AG20443 (cell line): ENCODE data around the gene GPN1.
"Not testable (repeated sequence)": the region's sequence is repeated elsewhere in the genome, so short reads cannot be mapped to it uniquely, and the experiment has no call there.

ENCODE experiments used
- DNase-seq: peaks from one replicate; pipeline ENCODE4 v3.0.0; 2012; ENCODE audit warnings: low spot score, mixed read lengths

Gene GPN1

DNA sequence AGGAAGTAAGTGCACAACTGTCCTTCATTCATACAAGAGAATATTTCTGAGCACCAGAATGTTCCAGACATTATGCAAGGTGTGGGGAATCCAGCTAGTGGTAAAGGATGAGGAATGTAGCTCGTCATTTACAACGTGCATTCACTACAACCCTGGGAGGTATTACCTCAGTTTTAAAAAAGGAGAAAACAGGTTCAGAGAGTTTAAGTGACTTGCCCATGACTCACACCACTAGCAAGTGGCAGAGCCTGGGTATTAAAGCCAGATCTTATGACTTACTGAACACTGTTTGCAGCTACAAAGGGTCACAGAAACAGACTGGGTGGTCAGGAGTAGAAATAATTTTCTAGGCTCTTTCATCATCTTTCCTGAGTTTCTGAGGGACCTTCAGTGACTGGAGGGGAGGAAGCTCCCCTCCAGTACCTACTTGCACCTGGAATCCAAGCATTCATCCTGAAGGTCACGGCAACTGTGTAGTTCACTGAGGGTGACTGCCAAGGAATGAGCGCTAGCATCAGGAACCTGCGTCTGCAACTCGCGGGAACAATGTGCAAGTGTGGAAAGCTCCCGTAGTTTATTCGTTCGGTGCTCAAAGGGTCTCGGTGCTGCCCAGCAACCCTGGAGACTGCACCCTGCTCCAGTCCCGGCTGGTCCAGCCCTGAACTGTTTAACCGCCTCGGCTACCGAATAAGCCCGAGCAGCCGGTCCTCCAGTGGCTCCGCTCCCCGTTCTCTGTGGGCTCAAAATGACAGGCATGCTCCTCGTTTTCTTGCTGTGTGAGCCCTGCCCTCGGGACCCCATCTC is 685 bp upstream of the GPN1 start:
- peak; percentile 72 for DNase-seq

DNA sequence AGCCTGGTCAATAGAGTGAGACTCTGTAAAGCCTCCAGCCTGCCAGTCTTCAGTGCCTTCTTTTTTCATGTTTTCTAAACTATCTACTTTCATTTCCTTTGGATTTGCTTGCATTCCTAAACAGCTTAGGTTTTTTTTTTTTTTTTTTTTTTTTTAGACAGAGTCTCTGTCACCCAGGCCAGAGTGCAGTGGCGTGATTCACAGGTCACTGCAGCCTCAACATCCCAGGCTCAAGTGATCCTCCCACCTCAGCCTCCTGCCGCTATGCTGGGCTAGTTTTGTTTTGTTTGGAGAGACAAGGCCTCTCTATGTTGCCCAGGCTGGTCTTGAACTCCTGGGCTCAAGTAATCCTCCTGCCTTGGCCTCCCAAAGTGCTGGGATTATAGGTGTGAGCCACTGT is 1.4 kb downstream of the GPN1 start:
- not testable (repeated sequence) for DNase-seq

DNA sequence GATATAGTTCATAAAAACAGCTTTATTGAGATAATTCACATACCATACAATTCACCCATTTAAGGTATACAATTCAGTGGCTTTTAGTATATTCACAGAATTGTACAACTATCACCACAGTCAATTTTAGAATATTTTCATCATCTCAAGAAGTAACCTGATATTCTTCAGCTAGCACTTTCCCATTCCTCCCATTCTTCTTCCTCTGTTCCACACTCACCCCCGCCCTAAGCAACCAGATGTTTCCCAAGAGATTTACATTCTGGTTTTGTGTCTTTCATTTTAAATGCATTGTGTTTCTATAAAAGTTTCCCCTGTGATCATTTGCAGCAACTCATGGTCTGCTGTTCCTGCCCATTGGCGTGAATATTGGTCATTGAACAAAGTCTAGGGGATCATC is 5.4 kb downstream of the GPN1 start:
- DNase-seq, result no peak

DNA sequence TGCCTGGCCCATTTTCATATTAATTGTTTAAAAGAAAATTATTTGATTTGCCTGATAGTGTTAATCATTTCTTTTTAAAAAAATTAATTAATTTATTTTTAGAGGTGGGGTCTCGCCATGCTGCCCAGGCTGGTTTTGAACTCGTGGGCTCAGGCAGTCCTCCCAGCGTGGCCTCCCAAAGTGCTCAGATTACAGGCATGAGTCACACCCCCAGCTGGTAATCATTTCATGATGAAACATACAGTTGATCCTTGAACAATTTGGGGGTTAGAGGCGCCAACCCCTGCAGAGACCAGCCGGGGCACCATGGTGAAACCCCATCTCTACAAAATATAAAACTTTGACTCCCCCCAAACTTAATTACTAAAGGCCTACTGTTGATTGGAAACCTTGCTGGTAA is 7.9 kb downstream of the GPN1 start:
- DNase-seq, result no peak

DNA sequence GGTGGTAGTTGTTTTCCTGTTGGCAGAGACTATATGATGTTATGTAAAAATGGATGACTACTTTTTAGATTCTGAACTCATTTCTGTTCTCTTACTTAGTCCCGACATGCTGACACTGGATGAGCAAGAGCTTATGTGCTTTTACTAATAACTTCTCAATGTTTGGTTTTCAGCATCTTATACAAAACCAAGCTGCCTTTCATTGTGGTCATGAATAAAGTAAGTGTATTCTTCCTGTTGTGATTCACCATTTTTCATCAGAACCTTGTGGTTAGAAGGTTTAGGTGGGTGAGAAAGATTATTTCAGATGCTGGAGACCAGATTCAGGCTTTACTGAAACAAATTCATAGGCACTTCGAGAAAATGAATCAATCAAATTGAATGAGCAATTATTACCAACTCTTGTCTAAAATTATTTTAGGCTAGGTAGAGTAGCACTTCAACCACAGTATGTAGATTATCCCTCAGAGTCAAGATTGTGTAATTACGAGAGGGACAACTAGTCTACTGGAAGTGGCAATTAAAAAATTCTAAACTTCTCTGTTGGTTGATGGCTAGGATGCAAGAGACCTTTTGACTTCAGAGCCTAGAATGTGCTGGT is 9.3 kb downstream of the GPN1 start:
- no peak for DNase-seq

DNA sequence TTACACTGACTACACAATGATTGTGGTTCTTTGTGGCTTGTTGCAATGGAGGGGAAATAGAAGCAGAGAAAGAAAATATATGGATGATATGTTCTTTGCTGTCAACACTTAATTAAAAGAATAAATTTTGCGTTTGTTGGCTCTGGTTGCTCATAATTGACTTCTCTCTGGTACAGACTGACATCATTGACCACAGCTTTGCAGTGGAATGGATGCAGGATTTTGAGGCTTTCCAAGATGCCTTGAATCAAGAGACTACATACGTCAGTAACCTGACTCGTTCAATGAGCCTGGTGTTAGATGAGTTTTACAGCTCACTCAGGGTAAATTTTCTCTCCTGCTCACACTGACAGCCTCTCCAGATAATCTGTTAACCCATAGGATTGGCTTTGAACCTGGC is 9.9 kb downstream of the GPN1 start:
- peak; percentile 19 for DNase-seq

DNA sequence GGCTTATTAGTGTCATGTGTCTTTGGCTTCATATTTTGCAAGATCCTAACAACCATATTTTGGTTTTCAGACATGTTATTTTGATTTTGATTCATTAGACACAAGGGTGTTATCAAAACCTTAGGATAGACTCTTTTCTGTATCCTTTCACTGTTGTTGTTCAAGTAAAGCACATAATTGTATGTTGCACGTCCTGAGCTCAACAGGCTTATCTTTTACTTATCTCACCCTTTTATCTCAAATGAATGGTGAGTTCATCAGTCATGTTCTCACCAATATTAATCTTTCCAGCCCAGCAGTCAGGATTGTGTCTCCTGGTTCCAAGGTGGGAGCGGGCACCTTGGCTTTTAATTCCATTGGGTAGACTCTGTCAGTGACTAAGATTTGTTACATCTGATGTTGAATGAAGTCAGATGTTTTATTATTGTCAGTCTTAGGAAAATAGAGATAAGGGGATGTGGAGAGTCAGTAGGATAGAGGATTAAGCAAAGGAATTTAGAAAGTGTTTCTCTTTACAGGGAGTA is 11.9 kb downstream of the GPN1 start:
- no peak for DNase-seq

DNA sequence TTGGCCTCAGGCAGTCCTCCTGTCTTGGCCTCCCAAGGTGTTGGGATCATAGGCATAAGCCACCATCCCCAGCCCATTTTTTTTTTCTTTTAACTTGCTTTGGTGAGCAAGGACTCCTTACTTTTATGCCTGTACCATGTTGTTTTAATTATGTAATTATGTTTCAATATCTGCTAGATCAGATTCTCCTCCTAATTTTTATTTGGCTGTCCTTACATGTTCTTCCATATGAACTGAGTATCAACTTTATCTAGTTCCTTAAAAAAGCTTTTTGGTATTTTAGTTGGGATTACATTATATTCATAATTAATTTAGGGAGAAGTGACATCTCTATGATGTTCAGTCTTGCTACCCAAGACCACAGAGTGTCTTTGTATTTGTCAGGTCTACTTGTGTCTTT is 16.3 kb downstream of the GPN1 start:
- no peak for DNase-seq

DNA sequence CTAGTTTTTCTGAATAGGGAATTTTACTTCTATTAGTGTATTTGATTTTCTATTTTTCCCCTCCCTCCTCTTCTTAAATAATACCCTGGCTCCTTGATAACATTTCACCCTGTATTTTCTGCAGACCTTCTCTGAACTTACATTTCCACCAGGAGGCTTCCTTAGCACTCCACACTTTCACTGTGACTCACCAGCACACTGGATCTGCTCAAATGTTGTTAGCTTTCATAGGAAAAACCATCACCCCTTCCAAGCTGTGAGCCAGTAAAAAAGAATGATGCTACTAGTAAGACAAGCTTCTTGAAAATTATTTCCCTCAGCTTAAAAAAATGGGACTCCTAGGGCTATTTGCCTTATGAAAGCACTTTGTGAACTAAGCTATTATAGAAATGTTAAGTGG is 18.4 kb downstream of the GPN1 start:
- peak; percentile 29 for DNase-seq

DNA sequence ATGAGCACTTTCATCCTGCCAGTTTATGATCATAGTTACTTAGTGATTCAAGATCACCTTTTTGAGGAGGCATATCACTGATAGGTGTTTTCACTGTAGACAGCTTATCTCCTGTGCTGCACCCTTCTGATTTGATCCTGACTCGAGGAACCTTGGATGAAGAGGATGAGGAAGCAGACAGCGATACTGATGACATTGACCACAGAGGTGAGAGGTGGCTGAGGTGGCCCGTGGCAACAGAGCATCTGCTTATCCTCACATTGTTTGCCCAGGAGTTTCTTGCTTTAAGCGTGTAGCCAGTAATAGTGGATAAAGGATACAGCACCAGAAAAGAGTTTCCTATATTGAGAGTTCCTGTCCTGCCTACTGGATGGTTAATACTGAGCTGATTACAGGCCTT is 18.9 kb downstream of the GPN1 start:
- no peak for DNase-seq

DNA sequence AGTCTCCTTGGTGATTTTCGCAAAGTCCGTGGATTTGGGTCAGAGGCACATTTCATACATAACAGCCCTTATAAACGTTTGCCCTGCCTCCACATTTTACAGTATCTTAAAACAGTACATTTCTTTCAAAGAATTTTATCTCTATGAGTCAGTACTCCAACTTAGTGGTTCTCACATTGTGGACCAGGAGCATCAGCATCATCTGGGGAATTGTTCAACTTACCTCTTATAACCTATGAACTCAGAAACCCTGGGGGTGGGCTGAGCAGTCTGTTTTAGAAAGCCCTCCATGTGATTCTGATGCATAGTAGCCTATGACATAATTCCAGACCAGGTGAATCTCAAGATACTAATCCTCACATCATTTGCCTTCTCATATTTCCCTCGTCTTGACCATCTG is 22.2 kb downstream of the GPN1 start:
- DNase-seq, result no peak

DNA sequence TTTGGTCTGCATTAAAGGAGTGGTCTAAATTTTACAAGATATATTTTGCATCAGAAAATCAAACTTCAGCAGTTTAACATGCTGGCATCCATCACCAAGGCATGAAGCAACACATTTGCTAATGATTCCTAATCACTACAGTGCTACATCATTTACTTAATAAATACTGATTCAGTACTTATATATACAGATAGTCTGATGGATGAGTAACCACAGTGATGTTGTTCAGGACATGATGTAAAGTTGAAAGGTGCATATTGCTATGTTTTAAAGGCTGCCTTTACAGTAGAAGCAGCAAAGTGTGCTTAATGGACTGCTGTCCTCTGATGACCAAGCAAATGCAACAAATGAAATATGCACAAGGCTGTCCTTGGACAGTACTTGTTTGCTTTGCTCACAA is 23.5 kb downstream of the GPN1 start:
- no peak for DNase-seq

DNA sequence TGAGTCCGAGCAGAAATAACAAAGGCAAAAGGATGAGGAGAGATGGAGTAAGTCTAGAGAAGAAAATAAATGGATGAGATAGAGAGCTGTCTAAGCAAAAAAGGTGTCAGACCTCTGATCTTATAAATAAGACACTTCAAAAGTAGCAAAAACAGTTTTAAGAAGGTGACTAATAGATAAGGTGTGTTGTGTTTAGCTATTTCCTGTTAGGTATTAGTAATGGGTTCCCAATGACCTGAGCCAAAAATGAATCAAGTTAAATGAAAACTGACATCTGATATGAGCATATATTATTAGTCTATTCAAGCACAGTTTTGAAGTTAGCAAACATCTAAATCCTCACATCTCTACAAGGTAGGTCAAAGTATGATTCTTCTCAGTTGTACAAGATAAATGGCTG is 23.9 kb downstream of the GPN1 start:
- no peak for DNase-seq

DNA sequence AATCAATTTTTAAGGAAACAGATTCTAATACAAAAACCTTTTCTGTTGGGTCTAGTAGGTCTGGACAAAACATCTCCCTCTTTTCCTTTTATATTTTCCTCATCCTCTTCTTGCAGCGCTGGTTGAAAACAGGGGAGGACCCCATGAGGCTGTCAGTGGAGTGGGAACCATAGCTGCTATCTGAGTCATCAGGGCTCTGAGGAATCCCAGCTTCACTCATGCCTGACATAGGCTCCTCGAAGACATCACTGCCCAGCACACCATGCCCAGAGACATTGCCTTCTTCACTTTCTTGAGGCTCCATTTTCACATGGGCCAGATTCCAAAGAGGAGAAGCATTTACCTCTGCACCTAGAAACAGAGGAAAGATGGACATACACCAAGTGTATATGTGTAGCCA is 24.5 kb downstream of the GPN1 start:
- peak; percentile 10 for DNase-seq

DNA sequence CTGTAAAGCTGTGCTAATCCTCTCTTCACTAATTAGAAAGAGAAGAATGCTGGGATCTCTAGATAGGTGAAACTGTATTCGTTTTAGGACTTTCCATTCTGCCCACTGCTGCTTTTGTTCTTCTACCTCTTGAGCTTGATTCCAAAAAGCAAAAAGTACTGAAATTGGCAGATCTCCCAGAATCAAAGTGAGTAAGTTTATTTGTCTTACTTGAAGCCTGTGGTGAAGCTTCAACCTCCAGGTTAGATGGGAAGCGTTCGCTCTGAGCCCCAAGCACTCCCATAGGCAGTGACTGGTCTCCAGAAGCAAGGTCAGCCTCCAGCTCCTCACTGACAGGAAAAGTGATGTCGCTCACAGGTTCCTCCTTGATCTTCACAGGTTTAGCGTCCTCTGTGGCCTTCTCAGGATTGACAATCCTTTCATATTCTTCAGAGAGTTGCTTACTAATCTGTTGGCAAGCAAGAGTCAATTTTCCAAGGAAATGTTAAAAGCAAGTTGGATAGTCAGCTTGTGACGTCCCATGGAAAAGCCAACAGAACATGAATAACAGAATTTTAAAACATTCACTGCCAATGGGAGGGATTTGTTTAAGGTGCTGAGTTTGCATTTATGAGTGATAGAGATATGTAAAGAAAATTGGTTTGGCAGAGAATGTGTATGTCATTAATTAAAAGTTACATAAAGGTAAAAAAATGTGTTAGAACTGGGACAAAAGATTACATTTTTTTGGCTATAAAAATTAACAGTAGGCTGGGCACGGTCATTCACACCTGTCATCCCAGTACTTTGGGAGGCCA is 26.5 kb downstream of the GPN1 start:
- no peak for DNase-seq

DNA sequence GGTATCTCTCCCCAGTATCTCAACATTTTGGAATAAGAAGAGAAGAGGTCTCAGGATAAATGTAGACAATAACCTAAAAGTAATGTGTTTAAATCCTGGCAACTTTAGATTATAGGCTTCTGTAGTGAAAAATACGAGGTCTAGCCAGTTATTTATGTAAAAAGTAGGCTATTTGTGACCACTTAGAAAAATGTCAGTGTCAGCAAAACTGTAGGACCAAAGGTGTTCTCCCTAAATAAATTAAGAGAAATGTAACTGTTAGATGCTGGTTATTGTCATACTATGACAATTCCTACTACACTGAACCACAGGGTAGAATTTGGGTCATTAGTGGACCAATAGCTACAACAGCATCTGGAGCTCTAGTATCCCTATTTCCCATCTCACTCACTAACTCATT is 32.5 kb downstream of the GPN1 start:
- no peak for DNase-seq

DNA sequence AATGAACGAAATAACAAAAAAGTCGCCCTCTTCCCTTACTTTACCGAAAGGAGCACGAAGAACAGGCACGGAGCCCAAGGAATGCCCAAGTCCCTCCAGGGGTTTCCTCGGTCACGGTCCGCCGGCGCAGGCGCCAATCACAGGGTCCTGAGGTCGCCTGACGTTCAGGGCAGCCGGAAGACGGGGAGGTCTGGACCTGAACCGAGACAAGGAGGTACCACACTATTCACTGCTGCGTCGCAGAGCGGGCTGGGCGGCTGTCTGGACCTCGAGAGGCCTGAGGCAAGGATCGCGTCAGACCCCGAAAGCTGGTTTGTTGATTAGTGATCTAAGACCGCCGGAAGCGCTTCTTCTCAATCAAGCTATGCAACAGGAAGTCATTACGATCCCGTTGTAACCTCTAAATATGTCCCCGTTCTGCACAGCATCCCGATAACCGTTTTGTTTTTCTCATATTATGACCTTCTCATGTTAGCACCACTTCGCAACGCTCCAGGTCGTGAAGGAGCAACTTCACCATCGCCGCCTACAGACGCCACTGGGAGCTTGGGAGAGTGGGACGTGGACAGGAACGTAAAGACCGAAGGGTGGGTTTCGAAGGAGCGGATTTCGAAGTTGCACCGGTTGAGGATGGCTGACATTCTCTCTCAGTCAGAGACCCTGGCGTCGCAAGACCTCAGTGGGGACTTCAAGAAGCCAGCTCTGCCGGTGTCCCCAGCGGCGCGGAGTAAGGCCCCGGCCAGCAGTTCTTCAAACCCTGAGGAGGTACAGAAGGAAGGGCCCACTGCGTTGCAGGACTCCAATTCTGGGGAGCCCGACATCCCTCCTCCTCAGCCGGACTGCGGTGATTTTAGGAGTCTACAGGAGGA is 34.7 kb downstream of the GPN1 start, which contains the start of the genes SLC4A1AP and SUPT7L:
SLC4A1AP (plus strand) TSS at position 605 of the 869 bp plus-strand sequence; CDS start at position 631, 26 bp downstream.
SUPT7L (minus strand) TSS at position 330 of the 869 bp plus-strand sequence. CDS start 1,422 bp downstream, outside the sequence.
- DNase-seq, result peak; percentile 84

DNA sequence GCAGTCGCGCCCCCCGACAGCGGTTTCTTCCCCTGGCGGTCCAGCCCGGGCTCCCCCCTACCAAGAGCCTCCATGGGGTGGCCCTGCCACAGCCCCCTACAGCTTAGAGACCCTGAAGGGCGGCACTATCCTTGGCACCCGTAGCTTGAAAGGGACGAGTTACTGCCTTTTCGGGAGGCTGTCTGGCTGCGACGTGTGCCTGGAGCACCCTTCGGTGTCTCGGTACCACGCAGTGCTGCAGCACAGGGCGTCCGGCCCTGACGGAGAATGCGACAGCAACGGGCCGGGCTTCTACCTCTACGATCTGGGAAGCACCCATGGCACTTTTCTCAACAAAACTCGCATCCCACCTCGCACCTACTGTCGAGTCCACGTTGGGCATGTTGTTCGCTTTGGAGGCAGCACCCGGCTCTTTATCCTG is 35.3 kb downstream of the GPN1 start:
- peak; percentile 16 for DNase-seq

DNA sequence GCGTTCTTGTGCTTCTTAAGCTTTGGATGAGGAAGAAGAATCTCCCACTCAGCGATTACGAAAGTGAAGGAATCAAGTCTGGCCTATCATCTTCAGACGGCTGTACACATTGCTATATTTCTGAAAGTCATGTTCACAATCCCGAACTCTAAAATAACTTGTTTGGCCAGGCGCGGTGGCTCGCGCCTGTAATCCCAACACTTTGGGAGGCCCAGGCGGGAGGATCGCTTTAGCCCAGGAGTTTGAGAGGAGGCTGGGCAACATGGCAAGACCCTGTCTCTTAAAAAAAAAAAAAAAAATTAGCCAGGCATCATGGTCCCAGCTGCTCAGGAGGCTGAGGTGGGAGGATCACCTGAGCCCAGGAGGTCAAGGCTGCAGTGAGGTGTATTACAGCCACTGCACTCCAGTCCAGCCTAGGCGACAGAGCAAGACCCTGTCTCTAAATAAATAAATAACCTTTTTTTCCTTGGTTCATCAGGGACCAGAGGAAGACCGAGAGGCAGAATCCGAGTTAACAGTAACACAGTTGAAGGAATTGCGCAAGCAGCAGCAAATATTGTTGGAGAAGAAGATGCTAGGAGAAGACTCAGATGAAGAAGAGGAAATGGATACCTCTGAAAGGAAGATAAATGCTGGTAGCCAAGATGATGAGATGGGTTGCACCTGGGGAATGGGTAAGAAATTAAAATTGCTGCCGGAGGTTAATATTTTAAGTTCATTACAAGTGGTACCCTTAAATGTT is 35.9 kb downstream of the GPN1 start:
- no peak for DNase-seq

DNA sequence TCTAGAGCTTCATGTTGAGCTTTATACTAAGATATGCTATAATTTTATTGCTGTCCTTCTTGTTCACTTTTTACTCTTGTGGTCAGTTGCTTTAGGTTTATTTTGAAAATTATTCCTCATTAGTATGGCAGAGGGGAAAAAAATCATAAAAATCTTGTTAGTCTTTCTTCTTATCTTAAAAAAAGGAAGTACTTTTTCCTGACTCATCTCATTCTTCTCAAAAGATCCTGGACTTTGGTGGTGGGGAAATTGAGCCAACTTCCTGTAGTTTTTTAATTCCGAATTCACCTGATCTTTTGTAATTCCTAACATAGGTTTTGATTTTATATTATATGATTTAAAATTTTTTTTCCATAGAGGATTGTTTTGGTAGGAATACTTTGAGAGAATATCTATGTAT is 38.6 kb downstream of the GPN1 start:
- DNase-seq, result no peak

DNA sequence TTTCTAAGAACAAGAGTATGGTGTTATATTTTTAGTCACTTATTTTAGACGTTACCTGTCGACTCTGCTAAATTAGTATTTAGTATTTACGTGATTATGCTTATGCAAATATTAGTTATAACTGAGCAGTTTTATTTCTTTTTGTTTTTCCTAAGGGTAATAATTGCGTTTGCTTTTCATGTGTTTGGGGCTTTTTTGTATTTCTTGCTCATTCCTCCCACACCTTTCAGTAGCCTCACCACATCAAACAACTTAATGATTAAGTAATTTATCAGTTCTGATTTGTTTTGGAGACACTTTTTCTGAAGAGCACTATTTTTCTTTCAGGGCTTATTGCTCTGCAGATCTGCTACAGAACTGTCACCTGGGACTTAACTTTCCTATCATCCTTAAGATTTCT is 42.4 kb downstream of the GPN1 start:
- DNase-seq, result no peak
